GM21367 (cell line): Measurements from ENCODE around the gene COPS4.
A peak's percentile ranks its signal among the peaks of the same experiment; 100 is the strongest.
"Not testable (repeated sequence)": the region's sequence is repeated elsewhere in the genome, so short reads cannot be mapped to it uniquely, and the experiment has no call there.

ENCODE experiments used
- ATAC-seq: cut with Tn5 transposase; IDR thresholded peaks from one replicate; pipeline ENCODE4 v1.9.1; 2021; ENCODE audit not compliant: unreplicated experiment

Gene COPS4

DNA sequence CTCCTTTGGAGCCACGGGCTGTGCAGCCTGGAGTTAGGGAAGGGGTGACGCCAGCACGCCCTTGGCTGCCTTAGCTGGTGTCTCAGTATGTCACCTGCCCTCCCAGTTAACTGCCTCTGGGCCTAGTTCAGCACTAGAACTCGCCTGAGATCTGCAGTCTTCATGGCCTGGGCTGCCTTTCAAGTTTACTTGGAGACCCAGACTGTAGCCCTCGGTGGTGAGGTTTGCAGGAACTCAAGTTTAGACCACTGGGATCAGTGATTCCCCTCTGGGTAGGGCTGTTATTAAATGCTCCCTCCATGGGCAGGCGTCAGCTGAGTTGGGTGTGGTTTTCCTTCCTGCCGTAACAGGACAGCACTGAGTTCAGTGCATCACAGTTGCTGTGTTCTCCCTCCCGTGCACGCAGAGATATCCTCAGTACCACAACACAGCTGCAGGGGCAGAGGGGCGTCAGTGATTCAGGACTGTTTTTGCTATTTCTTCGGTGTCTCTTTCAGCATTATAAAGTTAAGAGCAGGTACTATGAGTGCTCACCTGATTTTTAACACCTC is 49.0 kb downstream of the COPS4 start:
- ATAC-seq: peak; percentile 46

GRCh38 chr4:83084956-83085355 is 50.0 kb downstream of the COPS4 start:
- not testable (repeated sequence) for ATAC-seq

GRCh38 chr4:83089410-83090157 is 54.6 kb downstream of the COPS4 start:
- ATAC-seq: no peak

DNA sequence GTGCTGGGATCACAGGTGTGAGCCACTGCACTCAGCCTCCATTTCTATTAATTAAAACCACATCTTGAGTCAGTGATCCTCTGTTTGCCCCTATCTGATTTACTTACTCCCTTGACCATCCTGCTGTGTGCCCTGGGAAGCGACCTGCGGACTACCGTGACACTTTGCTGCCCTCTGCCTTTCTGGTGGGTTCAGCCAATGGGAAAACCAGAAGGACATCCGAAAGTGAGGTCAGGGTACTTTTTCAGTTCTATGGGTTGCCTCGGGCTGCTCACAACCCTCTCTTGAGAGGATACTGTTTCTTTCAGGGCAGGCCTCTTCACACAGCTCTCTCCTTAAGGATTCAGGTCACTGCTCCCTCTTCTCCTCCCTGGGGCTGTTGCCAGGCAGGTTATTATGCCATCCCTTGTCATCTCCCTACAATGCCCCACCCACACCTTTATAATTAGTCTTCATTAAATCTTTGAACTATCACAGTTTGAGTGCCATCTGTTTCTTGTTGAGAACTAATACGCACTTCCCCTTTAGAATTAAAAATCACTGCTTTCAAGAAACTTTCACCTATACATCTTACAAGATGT is 58.2 kb downstream of the COPS4 start:
- no peak for ATAC-seq

GRCh38 chr4:83096397-83096796 is 61.4 kb downstream of the COPS4 start:
- ATAC-seq: no peak

GRCh38 chr4:83104991-83105390 is 70.0 kb downstream of the COPS4 start:
- ATAC-seq: no peak

DNA sequence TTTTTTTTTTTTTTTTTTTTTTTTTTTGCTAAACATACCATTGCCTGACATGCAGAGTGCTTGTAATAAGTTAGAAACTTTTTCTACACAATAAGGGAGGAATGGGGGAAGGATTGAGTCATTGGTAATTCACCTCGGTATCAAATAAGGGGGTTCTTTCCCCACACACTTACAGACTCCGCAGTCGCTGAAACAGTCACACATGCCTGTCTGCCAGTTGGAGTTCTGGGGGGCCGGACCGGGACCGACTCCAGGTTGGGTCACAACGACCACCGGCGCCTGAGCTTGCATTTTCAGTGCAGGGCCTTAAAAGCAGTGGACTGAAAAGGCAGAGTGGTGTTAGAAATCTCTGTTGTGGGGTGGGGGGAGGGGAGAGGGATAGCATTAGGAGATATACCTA is 72.6 kb downstream of the COPS4 start:
- no peak for ATAC-seq

DNA sequence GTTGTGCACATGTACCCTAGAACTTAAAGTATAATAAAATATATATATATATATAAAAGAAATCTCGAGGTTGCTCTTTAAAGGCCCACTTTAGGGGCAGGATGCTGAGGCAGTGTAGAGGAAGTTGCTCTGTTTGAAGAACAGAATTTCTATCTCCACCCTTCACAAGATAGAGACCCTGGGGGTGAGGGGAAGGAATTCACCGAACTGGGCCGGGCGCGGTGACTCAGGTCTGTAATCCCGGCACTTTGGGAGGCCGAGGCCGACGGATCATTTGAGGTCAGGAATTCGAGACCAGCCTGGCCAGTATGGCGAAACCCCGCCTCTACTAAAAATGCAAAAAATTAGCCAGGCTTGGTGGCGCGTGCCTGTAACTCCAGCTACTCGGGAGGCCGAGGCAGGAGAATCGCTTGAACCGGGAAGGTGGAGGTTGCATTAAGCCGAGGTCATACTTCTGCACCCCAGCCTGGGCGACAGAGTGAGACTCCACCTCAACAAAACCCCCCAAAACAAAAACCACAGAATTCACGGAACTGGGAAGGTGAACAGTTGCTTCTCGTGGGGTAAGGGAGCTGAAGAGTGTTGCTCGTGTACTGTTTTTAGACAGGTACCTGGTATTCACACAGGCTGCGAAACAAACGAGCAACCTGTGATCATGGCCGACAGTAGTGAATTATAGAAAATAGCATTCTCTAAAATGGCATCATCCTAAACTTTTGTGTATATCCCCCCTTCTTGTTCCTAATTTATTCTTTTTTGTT is 73.3 kb downstream of the COPS4 start:
- no peak for ATAC-seq

DNA sequence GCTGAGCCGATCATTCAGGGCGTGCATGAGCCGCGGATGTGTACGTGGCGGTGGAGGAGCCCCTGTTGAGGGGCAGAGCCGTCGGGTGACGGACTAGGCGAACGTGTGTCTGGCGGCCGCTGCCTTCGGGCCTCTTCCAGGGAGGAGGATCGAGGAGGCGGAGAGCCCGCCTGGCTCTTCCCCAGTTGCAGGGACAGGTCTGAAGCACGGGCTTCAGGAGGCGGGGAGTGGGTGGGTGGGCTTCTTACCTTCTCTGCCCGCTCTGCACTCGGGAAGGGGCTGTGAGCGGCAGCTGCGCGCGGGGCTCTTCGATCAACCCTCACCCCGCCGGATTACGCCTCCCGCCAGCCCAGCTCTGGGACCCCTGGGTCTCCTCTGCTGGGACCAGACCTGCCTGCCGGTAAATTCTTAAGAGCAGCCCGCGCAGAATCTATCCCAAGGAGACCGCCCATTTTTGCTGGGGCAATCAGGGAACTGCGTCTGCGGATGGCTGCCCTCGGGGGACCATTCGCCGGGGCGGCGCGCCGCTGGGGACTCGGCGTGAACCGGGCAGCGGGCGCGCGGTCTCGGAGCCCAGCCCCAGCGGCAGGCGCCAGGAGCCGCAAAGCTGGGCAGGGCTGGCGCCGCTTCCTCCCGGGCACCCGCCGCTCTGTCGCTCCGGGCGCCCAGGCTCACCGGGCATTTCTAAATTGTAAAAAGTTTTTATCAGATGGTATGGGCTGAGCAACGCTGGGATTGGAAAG is 74.7 kb downstream of the COPS4 start:
- peak; percentile 5 for ATAC-seq

DNA sequence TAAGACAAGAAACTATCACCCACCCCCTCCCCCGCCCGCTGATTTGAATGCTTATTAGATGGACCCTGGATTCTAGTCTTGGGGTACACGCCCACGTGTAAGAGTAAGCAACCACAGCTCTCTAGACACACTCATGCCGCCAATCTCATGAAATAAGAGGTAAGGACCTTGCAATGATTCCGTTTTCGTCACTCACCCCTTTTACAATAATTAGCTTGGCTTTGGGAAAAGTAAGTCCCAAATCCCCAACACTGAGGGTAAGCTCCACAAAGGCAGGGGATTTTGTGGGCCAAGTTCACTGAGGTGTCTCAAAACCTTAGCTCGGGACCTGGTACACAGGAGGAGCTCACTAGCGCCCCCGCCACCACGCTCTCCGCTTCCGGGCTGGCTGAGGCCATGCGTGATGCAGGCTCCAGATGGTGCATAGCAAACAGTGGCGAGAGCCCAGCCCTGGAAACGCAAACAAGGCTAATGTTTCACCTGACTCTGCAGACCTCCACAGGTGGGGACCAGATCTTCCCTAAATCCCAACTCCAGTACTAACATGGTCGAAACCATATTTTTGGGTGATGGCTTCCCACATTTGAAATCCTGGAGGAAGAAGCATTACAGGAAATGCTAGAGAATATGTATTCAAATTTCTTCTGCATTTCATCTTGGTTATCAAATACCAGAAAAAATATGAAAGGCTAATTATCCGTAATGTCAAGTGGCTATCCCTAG is 75.4 kb downstream of the COPS4 start:
- ATAC-seq: peak; percentile 51

- ATAC-seq: no peak
Observed at GRCh38 chr4:83110970-83111750, 76.2 kb downstream of the COPS4 start.

DNA sequence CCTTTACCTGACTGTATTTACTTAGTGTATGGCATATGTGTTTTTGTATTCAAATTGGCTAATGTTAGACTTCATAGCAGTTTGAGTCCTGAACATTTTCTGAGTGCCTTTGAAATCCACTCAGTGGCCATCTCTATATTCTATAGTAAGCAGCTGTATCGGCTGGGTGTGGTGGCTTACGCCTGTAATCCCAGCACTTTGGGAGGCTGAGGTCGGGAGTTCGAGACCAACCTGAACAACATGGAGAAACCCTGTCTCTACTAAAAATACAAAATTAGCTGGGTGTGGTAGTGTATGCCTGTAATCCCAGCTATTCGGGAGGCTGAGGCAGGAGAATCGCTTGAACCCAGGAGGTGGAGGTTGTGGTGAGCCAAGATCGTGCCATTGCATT is 76.8 kb downstream of the COPS4 start:
- ATAC-seq: not testable (repeated sequence)

DNA sequence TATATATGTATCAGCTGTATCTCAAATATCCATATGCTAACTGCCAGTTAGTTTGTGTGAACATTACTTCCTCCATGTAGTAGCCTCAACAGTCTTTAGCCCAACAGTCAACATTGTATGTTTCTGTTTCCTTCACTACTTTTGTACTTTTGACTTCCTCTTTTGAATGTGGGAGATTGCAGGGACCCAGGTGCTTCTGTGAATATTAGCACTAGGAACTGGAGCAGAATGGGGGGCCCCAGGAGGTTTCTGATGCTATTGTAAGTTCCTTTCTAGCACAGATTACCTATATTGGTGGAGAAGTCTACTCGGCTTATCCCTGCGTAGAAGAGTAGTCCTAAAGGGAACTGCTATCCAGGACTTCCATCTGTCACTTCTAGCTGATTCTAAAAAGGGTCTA is 77.2 kb downstream of the COPS4 start:
- peak; percentile 36 for ATAC-seq

DNA sequence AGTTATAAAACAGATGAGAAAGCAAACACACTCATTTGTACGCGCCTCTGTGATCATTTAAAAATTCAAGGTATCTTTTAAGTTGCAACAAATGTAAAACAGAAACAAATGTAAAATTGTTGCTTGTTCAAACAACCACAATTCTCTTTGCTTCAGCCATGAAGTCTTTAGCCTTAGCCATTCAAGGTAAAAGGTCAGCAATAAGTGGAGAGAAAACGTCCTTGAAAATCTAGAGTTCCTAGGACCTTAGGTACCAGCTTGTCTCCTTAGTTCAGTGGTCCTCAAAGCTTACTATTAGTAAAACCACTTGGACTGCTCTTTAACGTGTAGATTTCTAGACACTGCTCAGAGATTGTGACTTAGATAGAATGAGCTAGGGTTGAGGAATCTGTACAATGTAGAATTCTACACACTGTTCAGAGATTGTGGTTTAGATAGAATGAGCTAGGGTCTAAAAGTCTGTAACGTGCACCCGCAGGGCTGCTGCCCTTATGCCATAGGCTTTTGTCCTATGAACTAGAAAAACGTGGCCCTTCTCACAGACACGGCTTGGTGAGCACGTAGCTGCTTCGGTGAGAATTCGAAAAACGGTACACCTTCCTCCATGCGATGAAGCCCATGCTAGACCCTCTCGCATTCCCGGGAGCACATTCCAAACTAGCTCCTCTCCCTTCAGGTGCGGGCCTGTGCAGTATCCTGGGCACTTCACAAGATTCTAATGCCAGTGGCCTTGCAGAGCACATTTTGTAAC is 77.9 kb downstream of the COPS4 start:
- ATAC-seq: no peak

DNA sequence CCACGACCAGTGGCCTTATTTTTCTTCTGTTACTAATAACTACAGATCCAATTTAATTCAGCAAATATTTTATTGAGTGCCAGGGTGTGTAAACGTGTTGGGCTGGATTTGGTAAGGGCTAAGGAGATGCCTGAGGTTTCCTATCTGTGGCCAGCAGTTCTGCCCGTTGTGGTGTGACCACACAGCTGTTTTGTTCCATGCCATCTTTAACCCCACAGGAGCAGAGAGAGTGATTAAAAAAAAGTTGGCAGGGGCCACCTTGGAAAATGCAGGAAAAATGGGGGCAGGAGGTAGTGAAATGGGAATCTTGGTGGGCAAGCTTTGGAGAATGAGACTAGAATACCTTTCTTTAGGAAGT is 78.4 kb downstream of the COPS4 start:
- no peak for ATAC-seq

DNA sequence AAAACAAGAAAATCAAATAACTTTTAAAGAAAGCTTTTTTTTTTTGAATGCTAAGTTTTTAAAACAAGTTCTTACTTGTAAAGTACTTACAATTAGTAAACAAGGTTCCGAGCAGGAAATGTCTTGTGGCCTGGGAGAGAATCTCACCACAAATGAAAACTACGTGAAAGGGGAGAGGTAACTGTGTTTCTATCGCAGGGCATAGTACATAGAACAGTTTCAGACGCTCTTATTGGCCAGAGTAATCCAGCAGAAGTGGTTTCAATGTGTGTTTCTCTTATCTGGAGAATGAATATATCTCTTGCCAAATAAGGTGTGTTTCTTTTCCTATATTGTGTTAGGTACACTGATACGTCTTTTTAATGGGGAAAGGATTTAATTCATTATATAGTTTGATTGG is 79.6 kb downstream of the COPS4 start, which contains the start of gene PLAC8:
Gene PLAC8, minus strand, starts transcription at position 154 of the 400 bp plus-strand sequence. CDS start 6,808 bp downstream, outside the sequence.
- peak; percentile 42 for ATAC-seq

GRCh38 chr4:83115000-83115399 is 80.0 kb downstream of the COPS4 start:
- ATAC-seq: no peak

DNA sequence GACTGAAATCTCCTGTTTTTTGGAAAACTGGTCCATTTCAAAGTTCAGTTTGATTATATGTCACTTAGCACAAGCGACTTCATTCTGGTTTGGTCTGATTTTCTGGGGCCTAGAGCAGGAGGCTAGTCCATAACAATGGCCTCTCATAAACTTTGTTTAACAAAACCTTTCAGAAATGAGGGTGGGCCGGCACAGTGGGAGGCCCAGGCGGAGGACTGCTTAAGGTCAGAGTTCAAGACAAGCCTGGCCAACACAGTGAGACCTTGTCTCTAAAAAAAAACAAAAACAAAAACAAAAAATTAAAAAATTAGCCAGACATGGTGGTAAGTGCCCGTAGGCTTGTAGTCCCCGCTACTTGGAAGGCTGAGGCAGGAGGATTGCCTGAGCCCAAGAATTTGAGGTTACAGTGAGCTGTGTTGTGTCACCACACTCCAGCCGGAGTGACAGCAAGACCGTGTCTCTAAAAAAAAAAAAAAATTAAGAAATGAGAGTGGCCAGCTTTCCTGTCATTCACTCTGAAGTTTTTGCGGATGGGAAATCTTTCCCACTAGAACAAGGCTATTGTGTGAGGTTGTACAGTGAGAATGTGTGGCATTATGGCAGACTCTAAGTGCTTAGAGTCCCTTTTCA is 80.8 kb downstream of the COPS4 start:
- ATAC-seq: no peak
